Midbrain (tissue), 1 donor: Measurements from ENCODE around the gene CRIP1.

Experiments
- DNase-seq: peaks from one replicate; lab custom pipeline; 2025; lab: John Stamatoyannopoulos, UW

CRIP1 gene, protein sequence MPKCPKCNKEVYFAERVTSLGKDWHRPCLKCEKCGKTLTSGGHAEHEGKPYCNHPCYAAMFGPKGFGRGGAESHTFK

GRCh38 chr14:105486163-105486973 is at the start of gene CRIP1:
TSS of gene CRIP1 (plus strand) at chr14:105486886. CDS start at chr14:105487260, 374 bp downstream.
- DNase-seq: no peak

- DNase-seq: no peak
These were observed 49.6 kb upstream of the CRIP1 start for GRCh38 chr14:105436891-105437722.

- no peak for DNase-seq
These were observed 48.8 kb upstream of the CRIP1 start for GRCh38 chr14:105437723-105438500.

- no peak for DNase-seq
These were observed 47.5 kb upstream of the CRIP1 start for GRCh38 chr14:105439179-105439578.

- DNase-seq: no peak
These were observed 46.8 kb upstream of the CRIP1 start for GRCh38 chr14:105439710-105440553.

GRCh38 chr14:105440554-105440900 is 46.2 kb upstream of the CRIP1 start:
- DNase-seq: no peak

- DNase-seq: no peak
These were observed 45.7 kb upstream of the CRIP1 start for GRCh38 chr14:105440992-105441391.

- no peak for DNase-seq
These were observed 44.6 kb upstream of the CRIP1 start for GRCh38 chr14:105442125-105442524.

DNA sequence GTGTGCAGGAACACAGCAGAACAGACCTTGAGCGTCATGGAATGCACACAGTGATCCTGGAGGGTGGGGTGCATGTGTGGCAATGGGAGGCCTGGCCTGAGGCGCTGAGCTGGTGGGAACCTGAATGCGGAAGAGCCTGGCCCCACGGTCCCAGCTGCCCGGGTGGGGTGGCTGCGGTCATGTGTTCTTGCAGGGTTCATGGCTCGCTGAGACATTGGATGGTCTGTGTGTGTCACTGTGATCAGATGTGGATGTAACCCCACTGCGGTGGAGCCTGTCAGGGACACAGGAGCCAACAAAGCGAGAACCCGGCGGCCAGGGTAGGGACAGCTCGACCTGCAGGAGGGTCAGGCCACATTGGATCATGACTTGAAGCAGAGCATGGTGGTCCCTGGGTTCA is 43.9 kb upstream of the CRIP1 start:
- DNase-seq: no peak

DNA sequence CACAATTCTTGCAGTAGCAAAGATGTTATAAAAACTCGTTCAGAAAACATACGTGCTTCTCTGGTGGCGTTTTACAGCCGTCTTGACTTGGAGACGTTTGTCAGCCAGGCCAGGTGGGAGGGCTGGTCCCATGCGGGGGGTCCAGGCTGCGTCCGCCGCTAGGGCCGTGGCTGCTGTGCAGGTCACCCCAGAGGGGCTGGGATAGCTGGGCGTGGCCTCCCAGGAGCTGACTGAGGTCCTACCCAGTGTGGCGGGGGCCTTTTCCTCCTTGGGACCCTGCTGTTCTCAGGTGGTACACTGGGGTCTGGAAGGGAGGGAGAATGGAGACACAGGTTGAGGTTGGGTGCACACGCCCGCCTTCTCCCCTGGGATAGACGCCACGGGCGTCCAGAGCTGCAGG is 41.8 kb upstream of the CRIP1 start:
- DNase-seq: no peak

- no peak for DNase-seq
These were observed 41.4 kb upstream of the CRIP1 start for GRCh38 chr14:105445290-105445689.

DNA sequence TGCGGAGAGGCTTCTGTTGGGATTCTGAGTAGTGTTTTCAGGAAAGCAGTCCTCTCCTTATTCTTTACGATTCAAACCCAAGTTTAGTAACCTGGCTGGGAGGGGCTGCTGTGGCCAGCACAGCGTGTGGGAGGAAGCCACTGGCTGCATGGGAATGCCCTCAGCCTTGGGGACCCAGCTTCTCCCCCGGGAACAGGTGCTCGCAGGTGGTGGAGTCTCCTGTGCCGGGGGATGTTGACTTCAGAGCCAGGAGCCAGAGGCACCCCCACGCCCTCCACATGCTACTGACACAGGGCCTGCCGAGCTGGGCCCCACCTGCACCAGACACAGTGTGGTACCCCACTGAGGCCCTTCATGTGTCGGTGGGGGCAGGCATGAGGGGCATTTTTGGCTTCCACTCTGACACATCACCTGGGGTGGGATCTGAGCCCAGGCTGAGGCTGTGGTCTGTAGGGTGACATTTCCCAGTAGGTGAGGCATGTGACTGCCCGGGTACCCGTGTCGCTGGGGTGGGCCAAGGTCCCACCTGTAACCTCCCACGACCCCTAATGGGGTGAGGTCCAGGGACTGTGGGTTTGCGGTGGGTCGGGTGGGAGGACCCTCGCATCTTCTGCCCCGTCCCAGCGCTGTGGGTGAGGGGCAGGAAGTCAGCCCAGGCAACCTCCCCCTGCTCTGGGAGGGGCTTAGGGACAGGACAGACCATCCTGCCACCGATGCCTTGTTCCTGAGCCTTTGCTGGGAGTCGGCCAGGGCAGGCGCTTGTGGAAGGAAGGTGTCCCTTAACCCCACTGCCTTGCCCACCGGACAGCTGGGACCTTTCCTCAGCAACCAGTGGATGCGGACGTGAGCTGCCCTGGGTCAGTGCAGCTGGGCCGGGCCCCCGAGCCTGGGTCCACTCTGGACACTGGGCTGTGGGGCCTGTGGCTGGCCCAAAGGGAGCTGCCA is 40.5 kb upstream of the CRIP1 start:
- DNase-seq: no peak

- DNase-seq: no peak
These were observed 39.7 kb upstream of the CRIP1 start for GRCh38 chr14:105446971-105447370.

DNA sequence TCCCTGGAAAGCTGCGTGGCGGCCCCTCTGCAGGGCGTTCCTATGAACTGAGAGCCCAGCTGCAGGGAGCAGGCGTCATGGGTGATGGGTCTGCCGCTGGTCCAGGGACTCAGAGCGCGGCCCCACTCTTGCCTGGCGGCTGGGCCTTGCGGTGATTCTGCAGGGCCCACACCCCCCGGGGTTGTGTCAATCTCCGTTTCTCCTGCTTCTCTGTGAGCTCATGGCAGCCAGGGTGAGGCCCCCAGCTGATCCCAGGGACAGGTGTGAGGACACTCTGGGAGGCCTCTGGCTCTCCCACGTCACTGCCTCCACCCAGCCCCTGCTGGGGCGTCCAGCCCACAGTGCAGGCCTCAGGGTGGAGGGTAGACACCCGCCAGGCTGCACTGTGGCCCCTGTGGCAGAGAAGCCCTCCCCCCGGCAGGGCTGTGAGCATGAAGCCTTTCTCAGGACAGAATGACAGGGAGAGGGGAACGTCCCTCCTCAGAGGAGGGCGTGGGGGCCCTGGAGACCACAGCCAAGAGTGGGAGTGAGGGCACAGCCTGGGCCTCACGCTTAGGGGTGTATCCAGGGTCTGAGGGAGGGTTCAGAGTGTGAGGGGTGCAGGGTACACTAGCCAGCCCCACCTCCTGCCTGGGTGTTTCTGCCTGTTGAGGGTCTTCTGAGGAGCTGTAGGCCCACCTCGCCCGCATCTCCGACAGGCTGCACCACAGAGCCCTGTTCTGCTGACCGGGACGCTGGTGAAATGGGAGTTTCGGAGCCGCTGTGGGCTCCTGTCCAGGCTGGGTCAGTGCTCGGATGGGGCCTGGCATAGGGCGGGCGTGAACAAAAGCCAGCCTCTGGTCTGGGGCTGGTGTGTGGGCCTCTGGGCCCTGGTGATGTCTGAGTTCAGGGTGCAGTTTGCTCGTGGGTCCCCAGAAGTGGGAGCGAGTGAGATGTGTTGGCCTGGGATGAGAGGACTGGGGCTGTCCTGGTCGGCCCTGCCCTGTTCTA is 38.7 kb upstream of the CRIP1 start:
- DNase-seq: no peak

- peak; percentile 82 for DNase-seq
These were observed 38.0 kb upstream of the CRIP1 start for GRCh38 chr14:105448706-105449111.

DNA sequence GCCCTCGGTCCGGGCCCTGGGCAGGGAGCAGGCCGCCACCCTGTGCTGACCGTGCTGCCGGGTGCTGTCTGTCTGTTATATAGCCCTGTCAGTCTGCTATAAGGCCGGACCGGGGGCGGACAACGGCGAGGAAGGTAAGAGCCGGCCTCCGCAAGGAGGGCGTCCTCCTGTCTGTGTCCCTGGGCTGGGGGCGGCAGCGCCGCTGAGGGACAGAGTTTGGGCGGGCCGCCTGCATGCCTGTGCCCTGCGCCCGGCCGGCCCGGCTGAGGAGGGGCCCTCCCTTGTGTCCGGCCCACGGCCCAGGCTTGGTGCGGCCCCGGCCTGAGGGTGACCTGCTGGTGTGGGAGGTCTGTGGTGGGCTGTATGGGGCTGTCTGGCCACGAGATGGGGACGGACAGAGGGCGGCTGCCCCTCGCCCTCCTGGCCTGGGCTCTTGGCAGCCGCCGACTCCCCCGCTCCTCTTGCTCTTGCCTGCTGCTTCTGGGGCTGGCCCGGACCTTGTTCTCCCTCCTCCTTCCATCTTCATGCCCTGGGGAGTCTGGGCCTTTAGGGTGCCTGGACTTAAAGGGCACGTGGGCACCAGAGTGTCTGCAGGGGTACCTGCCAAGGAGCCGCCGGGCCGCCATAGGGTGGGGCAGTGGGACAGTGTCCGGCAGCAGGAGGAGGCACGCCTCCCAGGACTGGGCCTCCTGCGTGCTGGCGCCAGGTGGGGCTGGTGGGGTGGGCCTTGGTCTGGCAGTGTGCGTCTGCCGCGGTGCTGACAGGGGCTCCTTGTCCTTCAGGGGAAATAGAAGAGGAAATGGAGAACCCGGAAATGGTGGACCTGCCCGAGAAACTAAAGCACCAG is 37.2 kb upstream of the CRIP1 start:
- DNase-seq: no peak

- DNase-seq: no peak
These were observed 36.6 kb upstream of the CRIP1 start for GRCh38 chr14:105450123-105450505.
